ENCODE measurements around the gene SRF. TPM values are rescaled to one million over a fixed set of nuclear protein-coding genes. Genes with fewer than 3 reads are reported as not detected.

SRF gene
- total RNA-seq, 1 experiment from 2014 or later, result 25.4 TPM

- no peak for TF ChIP-seq EZH2 (IDR thresholded peaks at IDR 0.05; ENCODE audit: low read depth)
- CTCF ChIA-PET, result no interaction called here
- Histone ChIP-seq H3K4me3 (no peak overlapping the region), H3K36me3 (ENCODE audit: low read depth) (no peaks in the 10 kb centered on the region), H3K9me3 (ENCODE audit: insufficient read depth, low read depth) (no peaks in the 10 kb centered on the region), H3K9me2 (ENCODE audit: insufficient read depth) (no peaks in the 10 kb centered on the region), H3K27ac (no peak overlapping the region), H3K4me2 (no peak overlapping the region), H3K79me2 (ENCODE audit: low read depth) (no peaks in the 10 kb centered on the region), H3K27me3 (ENCODE audit: insufficient read depth, low read depth) (no peaks in the 10 kb centered on the region), H4K20me1 (ENCODE audit: insufficient read depth) (no peaks in the 10 kb centered on the region), H3F3A (ENCODE audit: insufficient read depth, low read depth) (no peaks in the 10 kb centered on the region), H2AFZ (no peak overlapping the region), H3K4me1 (replicated peaks; ENCODE audit: insufficient read depth) (no peaks in the 10 kb centered on the region)
- POLR2A ChIA-PET (ENCODE audit: unreplicated experiment), result interaction anchor here (0.7 kb wide), 1 partner anchor 85 kb away, joined by 8 read pairs; no protein-coding TSS in a partner anchor
- BruUV-seq (replicated peaks), result no TSS peak
- no peak for DNase-seq
- intact Hi-C loops (cut with micrococcal nuclease; ENCODE audit: unreplicated experiment), result no loop called here
These were observed 25.3 kb downstream of the SRF start for GRCh38 chr6:43196337-43196736.

DNA sequence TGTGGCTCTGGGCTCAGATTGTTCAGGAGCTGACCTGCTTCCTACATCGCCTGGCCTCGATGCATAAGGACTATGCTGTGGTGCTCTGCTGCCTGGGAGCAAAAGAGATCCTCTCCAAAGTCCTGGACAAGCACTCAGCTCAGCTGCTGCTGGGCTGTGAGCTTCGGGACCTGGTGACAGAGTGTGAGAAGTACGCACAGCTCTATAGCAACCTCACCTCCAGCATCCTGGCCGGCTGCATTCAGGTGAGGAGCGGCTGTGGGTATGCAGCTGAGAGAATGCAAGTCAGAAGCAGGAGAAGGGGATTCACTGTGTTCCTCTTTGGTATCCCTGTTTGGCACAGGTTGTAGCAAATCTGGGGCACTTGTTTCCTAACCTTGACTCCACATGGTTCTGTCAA is 28.8 kb downstream of the SRF start:
- H3F3A ChIP-seq (ENCODE audit: insufficient read depth, low read depth), result no peaks in the 10 kb centered on the region
- H3K4me1 ChIP-seq (replicated peaks; ENCODE audit: insufficient read depth), result no peaks in the 10 kb centered on the region
- no peak overlapping the region for H3K27ac ChIP-seq
- no peaks in the 10 kb centered on the region for H3K9me3 ChIP-seq (ENCODE audit: insufficient read depth, low read depth)
- no peak for DNase-seq
- H3K9me2 ChIP-seq (ENCODE audit: insufficient read depth), result no peaks in the 10 kb centered on the region
- TF ChIP-seq EZH2 (IDR thresholded peaks at IDR 0.05; ENCODE audit: low read depth) (no peak), CTCF (conservative IDR thresholded peaks at IDR 0.05) (no peak)
- ChIA-PET CTCF (no interaction called here), POLR2A (ENCODE audit: unreplicated experiment) (no interaction called here)
- no peaks in the 10 kb centered on the region for H4K20me1 ChIP-seq (ENCODE audit: insufficient read depth)
- no peak overlapping the region for H3K4me2 ChIP-seq
- H3K27me3 ChIP-seq (ENCODE audit: insufficient read depth, low read depth), result no peaks in the 10 kb centered on the region
- BruUV-seq (replicated peaks), result no TSS peak
- intact Hi-C loops (cut with micrococcal nuclease; ENCODE audit: unreplicated experiment), result no loop called here
- H3K36me3 ChIP-seq (ENCODE audit: low read depth), result no peaks in the 10 kb centered on the region
- no peaks in the 10 kb centered on the region for H3K79me2 ChIP-seq (ENCODE audit: low read depth)
- no peak overlapping the region for H3K4me3 ChIP-seq
- H2AFZ ChIP-seq, result no peak overlapping the region

DNA sequence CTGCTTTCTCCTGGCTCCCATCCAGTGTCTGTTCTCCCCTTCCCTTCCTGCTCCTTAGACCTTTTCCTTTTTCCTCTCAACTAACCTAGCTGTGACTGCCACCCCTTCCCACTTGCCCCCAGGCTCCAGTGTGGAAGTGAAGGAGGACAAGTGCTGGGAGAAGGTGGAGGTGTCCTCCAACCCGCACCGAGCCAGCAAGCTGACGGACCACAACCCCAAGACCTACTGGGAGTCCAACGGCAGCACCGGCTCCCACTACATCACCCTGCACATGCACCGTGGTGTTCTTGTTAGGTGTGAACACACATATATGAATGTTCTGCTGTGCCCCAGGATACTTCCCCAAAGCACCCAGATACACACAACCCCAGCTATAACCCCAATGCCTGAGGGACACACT is 29.5 kb downstream of the SRF start:
- Histone ChIP-seq H3K27me3 (ENCODE audit: insufficient read depth, low read depth) (no peaks in the 10 kb centered on the region), H3F3A (ENCODE audit: insufficient read depth, low read depth) (no peaks in the 10 kb centered on the region), H3K9me2 (ENCODE audit: insufficient read depth) (no peaks in the 10 kb centered on the region), H3K9me3 (ENCODE audit: insufficient read depth, low read depth) (no peaks in the 10 kb centered on the region), H3K4me2 (no peak overlapping the region), H2AFZ (no peak overlapping the region), H4K20me1 (ENCODE audit: insufficient read depth) (no peaks in the 10 kb centered on the region), H3K4me1 (replicated peaks; ENCODE audit: insufficient read depth) (no peaks in the 10 kb centered on the region), H3K4me3 (no peak overlapping the region), H3K27ac (no peak overlapping the region), H3K79me2 (ENCODE audit: low read depth) (no peaks in the 10 kb centered on the region), H3K36me3 (ENCODE audit: low read depth) (no peaks in the 10 kb centered on the region)
- no peak for TF ChIP-seq CTCF (conservative IDR thresholded peaks at IDR 0.05)
- TF ChIP-seq EZH2 (IDR thresholded peaks at IDR 0.05; ENCODE audit: low read depth), result no peak
- no TSS peak for BruUV-seq (replicated peaks)
- intact Hi-C loops (cut with micrococcal nuclease; ENCODE audit: unreplicated experiment), result no loop called here
- CTCF ChIA-PET, result no interaction called here
- POLR2A ChIA-PET (ENCODE audit: unreplicated experiment), result interaction anchor here (0.6 kb wide), 1 partner anchor 30 kb away, joined by 7 read pairs; no protein-coding TSS in a partner anchor
- no peak for DNase-seq

DNA sequence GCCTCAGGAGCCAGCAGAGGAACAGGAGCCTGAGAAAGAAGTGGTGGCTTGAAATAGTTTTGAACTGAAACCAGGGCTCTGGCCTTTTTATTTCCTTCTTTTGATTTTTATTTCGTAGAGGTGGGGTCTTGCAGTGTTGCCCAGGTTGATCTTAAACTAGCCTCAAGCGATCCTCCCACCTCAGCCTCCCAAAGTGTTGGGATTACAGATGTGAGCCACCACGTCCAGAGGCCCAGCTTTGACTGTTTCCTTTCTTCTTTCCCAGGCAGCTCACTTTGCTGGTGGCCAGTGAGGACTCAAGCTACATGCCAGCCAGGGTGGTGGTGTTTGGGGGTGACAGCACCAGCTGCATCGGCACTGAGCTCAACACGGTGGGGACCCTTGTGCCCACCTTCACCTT is 31.4 kb downstream of the SRF start:
- H3K79me2 ChIP-seq (ENCODE audit: low read depth), result no peaks in the 10 kb centered on the region
- no peaks in the 10 kb centered on the region for H3K36me3 ChIP-seq (ENCODE audit: low read depth)
- no peak overlapping the region for H2AFZ ChIP-seq
- H4K20me1 ChIP-seq (ENCODE audit: insufficient read depth), result no peaks in the 10 kb centered on the region
- BruUV-seq (replicated peaks), result no TSS peak
- H3K27me3 ChIP-seq (ENCODE audit: insufficient read depth, low read depth), result no peaks in the 10 kb centered on the region
- H3K27ac ChIP-seq, result no peak overlapping the region
- ChIA-PET CTCF (no interaction called here), POLR2A (ENCODE audit: unreplicated experiment) (no interaction called here)
- H3K4me2 ChIP-seq, result no peak overlapping the region
- H3K9me2 ChIP-seq (ENCODE audit: insufficient read depth), result no peaks in the 10 kb centered on the region
- H3K9me3 ChIP-seq (ENCODE audit: insufficient read depth, low read depth), result no peaks in the 10 kb centered on the region
- intact Hi-C loops (cut with micrococcal nuclease; ENCODE audit: unreplicated experiment), result no loop called here
- no peak for TF ChIP-seq EZH2 (IDR thresholded peaks at IDR 0.05; ENCODE audit: low read depth)
- TF ChIP-seq CTCF (conservative IDR thresholded peaks at IDR 0.05), result no peak
- H3K4me1 ChIP-seq (replicated peaks; ENCODE audit: insufficient read depth), result no peaks in the 10 kb centered on the region; the same call in 1 of the 2 replicates
- H3F3A ChIP-seq (ENCODE audit: insufficient read depth, low read depth), result no peaks in the 10 kb centered on the region
- no peak overlapping the region for H3K4me3 ChIP-seq
- DNase-seq, result no peak
